SK-N-SH (cell line): ENCODE measurements around the gene PIP4K2C. TPM values are rescaled to one million over a fixed set of nuclear protein-coding genes. Genes with fewer than 3 reads are reported as not detected.

ENCODE experiments used
- CTCF ChIA-PET: fragments of 300-600, 350-600 bp; formaldehyde crosslinking; extraction: SDS; loops from one replicate; lab custom pipeline; 2021; lab: Yijun Ruan, JAX
- POLR2A ChIA-PET: fragments of 350-600 bp; sonication (Branson Sonifier 250); formaldehyde crosslinking; extraction: SDS; loops from one replicate; lab custom pipeline; 2020; ENCODE audit warnings: antibody characterized with exemption, inconsistent platforms; lab: Yijun Ruan, JAX
- DNase-seq: peaks from one replicate; pipeline ENCODE4 v3.0.0; 2012
- H2AFZ ChIP-seq: fragments of 200-600 bp; sonication (generic); 2 replicates; pipeline ENCODE4 v1.8.1; 2016; ENCODE audit warnings: antibody characterized with exemption, mild to moderate bottlenecking, low read depth
- H3F3A ChIP-seq: fragments of 200-600 bp; sonication (generic); replicated peaks from 2 replicates; pipeline ENCODE3; 2016; ENCODE audit warnings: antibody characterized with exemption, mild to moderate bottlenecking; ENCODE audit not compliant: insufficient read depth
- H3K27ac ChIP-seq, 2 experiments: fragments of 200-500 bp in 1 of 2; fragments of 200-600 bp in 1 of 2; sonication (Bioruptor generic) in 1 of 2; sonication (generic), shearing (Covaris generic) in 1 of 2; 2 replicates each; pipeline versions ENCODE4 v1.5.1 to v1.6.1; 2014 to 2016; ENCODE audit warnings: low read depth in 2 of 2, inconsistent platforms in 1 of 2, low read length in 1 of 2, mild to moderate bottlenecking in 1 of 2, mixed read lengths in 1 of 2
- H3K27me3 ChIP-seq: fragments of 200-600 bp; sonication (generic), shearing (Covaris generic); 2 replicates; pipeline ENCODE4 v1.6.1; 2016; ENCODE audit warnings: mixed run types; ENCODE audit not compliant: insufficient read depth
- H3K36me3 ChIP-seq, 2 experiments: fragments of 200-500 bp in 1 of 2; fragments of 200-600 bp in 1 of 2; sonication (Bioruptor generic) in 1 of 2; sonication (generic) in 1 of 2; replicated peaks in 1 of 2; 2 replicates each; pipeline versions ENCODE3 to v1.5.1; 2014 to 2016; ENCODE audit warnings: low read length in 1 of 2, mild to moderate bottlenecking in 1 of 2; ENCODE audit not compliant: insufficient read depth in 2 of 2, control insufficient read depth in 1 of 2
- H3K4me1 ChIP-seq, 2 experiments: fragments of 200-500 bp in 1 of 2; fragments of 200-600 bp in 1 of 2; sonication (Bioruptor generic) in 1 of 2; sonication (generic), shearing (Covaris generic) in 1 of 2; 2 replicates each; pipeline versions ENCODE4 v1.5.1 to v1.6.1; 2014 to 2016; ENCODE audit warnings: low read depth in 1 of 2, low read length in 1 of 2, mixed run types in 1 of 2; ENCODE audit not compliant: insufficient read depth in 2 of 2, control insufficient read depth in 1 of 2
- H3K4me2 ChIP-seq: fragments of 200-600 bp; sonication (generic), shearing (Covaris generic); 2 replicates; pipeline ENCODE4 v1.6.1; 2017; ENCODE audit warnings: mixed run types
- H3K4me3 ChIP-seq, 2 experiments: fragments of 200-500 bp in 1 of 2; fragments of 200-600 bp in 1 of 2; sonication (Bioruptor generic) in 1 of 2; sonication (generic), shearing (Covaris generic) in 1 of 2; 2 replicates each; pipeline versions ENCODE4 v1.5.1 to v1.8.1; 2014 to 2016; ENCODE audit warnings: low read depth in 2 of 2, inconsistent platforms in 1 of 2, low read length in 1 of 2, mild to moderate bottlenecking in 1 of 2, mixed read lengths in 1 of 2, moderate library complexity in 1 of 2
- H3K79me2 ChIP-seq: fragments of 200-600 bp; sonication (generic); 2 replicates; pipeline ENCODE4 v1.8.1; 2017; ENCODE audit warnings: mild to moderate bottlenecking; ENCODE audit not compliant: insufficient read depth
- H3K9ac ChIP-seq: fragments of 200-600 bp; sonication (generic); 2 replicates; pipeline ENCODE4 v1.6.1; 2017; ENCODE audit warnings: mixed run types
- H3K9me2 ChIP-seq: fragments of 200-600 bp; sonication (generic); 2 replicates; pipeline ENCODE4 v1.6.1; 2017; ENCODE audit warnings: mixed run types
- H3K9me3 ChIP-seq: fragments of 200-600 bp; sonication (generic); 2 replicates; pipeline ENCODE4 v1.6.1; 2017; ENCODE audit warnings: mixed run types, mild to moderate bottlenecking, moderate library complexity
- H4K20me1 ChIP-seq: fragments of 200-600 bp; sonication (generic); 2 replicates; pipeline ENCODE4 v1.6.1; 2017; ENCODE audit warnings: mild to moderate bottlenecking, mixed run types; ENCODE audit not compliant: insufficient read depth
- EP300 ChIP-seq, 2 experiments: IDR thresholded peaks; 2 replicates each; pipeline versions ENCODE4 v1.4.0 to v1.6.1; 2012; ENCODE audit warnings: borderline replicate concordance in 1 of 2, low read depth in 1 of 2, low read length in 1 of 2
- EZH2phosphoT487 ChIP-seq: fragments of 200-600 bp; sonication (generic); IDR thresholded peaks from 2 replicates; pipeline ENCODE4 v1.6.1; 2017; ENCODE audit warnings: low read depth, mixed run types, mild to moderate bottlenecking, antibody characterized with exemption, moderate library complexity, borderline replicate concordance
- GABPA ChIP-seq: IDR thresholded peaks from 2 replicates; pipeline ENCODE4 v1.4.0; 2012; ENCODE audit warnings: low read depth, mild to moderate bottlenecking
- GATA2 ChIP-seq: sonication (generic); formaldehyde crosslinking; IDR thresholded peaks from 2 replicates; pipeline ENCODE4 v1.5.0; 2020; ENCODE audit warnings: mild to moderate bottlenecking, missing genetic modification reagents
- MXI1 ChIP-seq: IDR thresholded peaks from 2 replicates; pipeline ENCODE4 v1.6.1; 2012; ENCODE audit warnings: mild to moderate bottlenecking, low read depth, low read length, improper control_type of control experiment
- NRF1 ChIP-seq: IDR thresholded peaks from 2 replicates; pipeline ENCODE4 v1.6.1; 2012; ENCODE audit warnings: low read depth, mild to moderate bottlenecking, low read length
- POLR2AphosphoS5 ChIP-seq: IDR thresholded peaks from 2 replicates; pipeline ENCODE4 v1.6.1; 2012; ENCODE audit warnings: low read depth, low read length
- RCOR1 ChIP-seq: fragments of 150-350 bp; IDR thresholded peaks from 2 replicates; pipeline ENCODE4 v1.6.1; 2017; ENCODE audit warnings: antibody characterized with exemption, low read length
- RFX5 ChIP-seq: IDR thresholded peaks from 2 replicates; pipeline ENCODE4 v1.6.1; 2012; ENCODE audit warnings: mild to moderate bottlenecking, improper control_type of control experiment, low read length
- SIN3A ChIP-seq: IDR thresholded peaks from 2 replicates; pipeline ENCODE4 v1.6.1; 2012; ENCODE audit warnings: low read depth, mild to moderate bottlenecking, low read length, moderate library complexity, borderline replicate concordance
- TCF12 ChIP-seq: IDR thresholded peaks from 2 replicates; pipeline ENCODE4 v1.4.0; 2012
- TEAD4 ChIP-seq: IDR thresholded peaks from 2 replicates; pipeline ENCODE4 v1.4.0; 2012; ENCODE audit warnings: mild to moderate bottlenecking, borderline replicate concordance; ENCODE audit not compliant: insufficient read depth
- YY1 ChIP-seq: IDR thresholded peaks from 2 replicates; pipeline ENCODE4 v1.4.0; 2012; ENCODE audit warnings: low read depth, mild to moderate bottlenecking
- WGBS: methylation state at CpG from one replicate; pipeline ENCODE4 v1.1.6; 2017; ENCODE audit warnings: low lambda C conversion rate; 5-methylcytosine and 5-hydroxymethylcytosine counted together
- polyA plus RNA-seq, 3 experiments: library from polyadenylated mRNA; depleted of rRNA; stranded (reverse); fragments of >200 nt; gene quantifications; 2 replicates each; pipeline ENCODE4 v1.2.3, GENCODE V29; 2012
- TF ChIP-seq, protein P1 (sequence below): IDR thresholded peaks from 2 replicates; pipeline ENCODE4 v1.6.1; 2012; ENCODE audit warnings: mild to moderate bottlenecking, low read depth, low read length, moderate library complexity
- TF ChIP-seq, protein P2 (sequence below): fragments of 150-350 bp; IDR thresholded peaks from 2 replicates; pipeline ENCODE4 v1.6.1; 2017; ENCODE audit warnings: antibody characterized with exemption, low read length, low read depth, borderline replicate concordance
- TF ChIP-seq, protein P3 (sequence below): IDR thresholded peaks from 2 replicates; pipeline ENCODE4 v1.4.0; 2012; ENCODE audit warnings: low read depth, borderline replicate concordance
- TF ChIP-seq, protein P4 (sequence below): IDR thresholded peaks from 2 replicates; pipeline ENCODE4; 2012
- TF ChIP-seq, protein P5 (sequence below): IDR thresholded peaks from 2 replicates; pipeline ENCODE4 v1.4.0; 2012; ENCODE audit warnings: low read depth, borderline replicate concordance

Gene PIP4K2C
- polyA plus RNA-seq, 1 of the 3 experiments (the other 2 are of a cell fraction): 34.2 TPM

DNA sequence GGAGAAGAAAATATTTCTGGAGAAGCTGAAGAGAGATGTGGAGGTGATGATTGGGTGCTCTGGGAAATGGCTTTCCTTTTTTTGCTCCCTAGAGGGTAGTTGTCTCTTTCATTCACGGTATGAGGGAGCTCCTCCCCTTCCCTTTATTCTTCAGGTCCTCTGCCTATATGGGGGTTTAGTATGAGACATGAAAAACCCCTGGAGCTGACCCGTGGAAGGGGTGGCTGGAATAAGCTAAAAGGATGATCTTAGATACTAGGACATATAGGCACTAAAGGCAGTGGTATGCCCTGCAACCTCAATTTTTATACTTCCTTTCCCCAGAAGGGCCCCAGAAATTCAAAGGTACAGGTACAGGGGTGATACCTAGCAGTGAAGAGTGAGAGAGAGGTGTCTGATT lies 9.4 kb downstream of the PIP4K2C start:
- H2AFZ ChIP-seq: no peak overlapping the region
- DNase-seq: no peak
- H3K4me3 ChIP-seq: no peak overlapping the region
- TF ChIP-seq GATA2 (CRISPR knock-in tag) (no peak), TEAD4 (no peak), RFX5 (no peak), EP300 (IDR thresholded peaks at IDR 0.05; ENCODE audit: borderline replicate concordance in 1 of 2, low read depth in 1 of 2, low read length in 1 of 2) (no peak), MXI1 (no peak)
- TF ChIP-seq, protein P1, sequence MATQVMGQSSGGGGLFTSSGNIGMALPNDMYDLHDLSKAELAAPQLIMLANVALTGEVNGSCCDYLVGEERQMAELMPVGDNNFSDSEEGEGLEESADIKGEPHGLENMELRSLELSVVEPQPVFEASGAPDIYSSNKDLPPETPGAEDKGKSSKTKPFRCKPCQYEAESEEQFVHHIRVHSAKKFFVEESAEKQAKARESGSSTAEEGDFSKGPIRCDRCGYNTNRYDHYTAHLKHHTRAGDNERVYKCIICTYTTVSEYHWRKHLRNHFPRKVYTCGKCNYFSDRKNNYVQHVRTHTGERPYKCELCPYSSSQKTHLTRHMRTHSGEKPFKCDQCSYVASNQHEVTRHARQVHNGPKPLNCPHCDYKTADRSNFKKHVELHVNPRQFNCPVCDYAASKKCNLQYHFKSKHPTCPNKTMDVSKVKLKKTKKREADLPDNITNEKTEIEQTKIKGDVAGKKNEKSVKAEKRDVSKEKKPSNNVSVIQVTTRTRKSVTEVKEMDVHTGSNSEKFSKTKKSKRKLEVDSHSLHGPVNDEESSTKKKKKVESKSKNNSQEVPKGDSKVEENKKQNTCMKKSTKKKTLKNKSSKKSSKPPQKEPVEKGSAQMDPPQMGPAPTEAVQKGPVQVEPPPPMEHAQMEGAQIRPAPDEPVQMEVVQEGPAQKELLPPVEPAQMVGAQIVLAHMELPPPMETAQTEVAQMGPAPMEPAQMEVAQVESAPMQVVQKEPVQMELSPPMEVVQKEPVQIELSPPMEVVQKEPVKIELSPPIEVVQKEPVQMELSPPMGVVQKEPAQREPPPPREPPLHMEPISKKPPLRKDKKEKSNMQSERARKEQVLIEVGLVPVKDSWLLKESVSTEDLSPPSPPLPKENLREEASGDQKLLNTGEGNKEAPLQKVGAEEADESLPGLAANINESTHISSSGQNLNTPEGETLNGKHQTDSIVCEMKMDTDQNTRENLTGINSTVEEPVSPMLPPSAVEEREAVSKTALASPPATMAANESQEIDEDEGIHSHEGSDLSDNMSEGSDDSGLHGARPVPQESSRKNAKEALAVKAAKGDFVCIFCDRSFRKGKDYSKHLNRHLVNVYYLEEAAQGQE: no peak
- H3K9me3 ChIP-seq: no peaks in the 10 kb centered on the region
- WGBS: 83% methylated on average over 2 of the region's 2 CpGs
- H3K4me2 ChIP-seq: no peak overlapping the region
- H3K79me2 ChIP-seq: peaks cover 6% of the 10 kb centered on the region; the same call in 1 of the 2 replicates
- no peak overlapping the region for H3K27ac ChIP-seq
- H3K36me3 ChIP-seq: peaks cover 26 to 53% of the 10 kb centered on the region in 2 experiments
- ChIA-PET CTCF (interaction anchor here (0.7 to 2.3 kb wide), 7 partner anchors 10 to 183 kb away, joined by 3 to 14 read pairs (median 4); partner anchors contain the start of genes B4GALNT1, PIP4K2C and TSFM), POLR2A (interaction anchor here (1.6 kb wide), 1 partner anchor 9 kb away, joined by 6 read pairs; the partner anchor contains the start of gene PIP4K2C)
- no peaks in the 10 kb centered on the region for H3K27me3 ChIP-seq
- no peaks in the 10 kb centered on the region for H3F3A ChIP-seq
- no peaks in the 10 kb centered on the region for H4K20me1 ChIP-seq
- no peaks in the 10 kb centered on the region for H3K9me2 ChIP-seq
- peaks cover 9 to 10% of the 10 kb centered on the region in 2 experiments; a peak in 3 of 4 replicates for H3K4me1 ChIP-seq
- H3K9ac ChIP-seq: no peak overlapping the region

DNA sequence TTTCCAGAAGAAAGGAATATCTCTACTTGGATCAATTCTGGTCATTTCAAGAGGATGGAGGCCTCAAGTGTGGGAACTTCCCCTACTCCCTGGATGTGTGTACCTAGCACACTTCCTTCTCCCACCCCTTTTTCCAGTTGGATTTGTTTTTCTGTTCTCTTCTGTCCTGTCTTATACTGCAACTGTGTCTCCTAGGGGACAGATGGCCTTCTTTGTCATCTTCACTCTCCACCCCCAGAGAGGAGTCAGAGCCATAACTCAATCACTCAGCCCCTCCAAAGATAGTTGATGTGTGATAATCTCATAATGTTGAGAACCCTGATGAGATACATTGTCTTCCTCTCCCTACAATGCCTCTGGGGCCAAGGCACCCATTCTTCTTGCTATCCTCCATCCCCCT lies 11.6 kb downstream of the PIP4K2C start:
- H3K36me3 ChIP-seq: peaks cover 19 to 49% of the 10 kb centered on the region in 2 experiments
- H3K79me2 ChIP-seq: peaks cover 6% of the 10 kb centered on the region; the same call in 1 of the 2 replicates
- no peak overlapping the region for H2AFZ ChIP-seq
- no peaks in the 10 kb centered on the region for H3K9me2 ChIP-seq
- POLR2A ChIA-PET: no interaction called here
- no peaks in the 10 kb centered on the region for H4K20me1 ChIP-seq
- H3K4me3 ChIP-seq: no peak overlapping the region
- no peak overlapping the region for H3K4me2 ChIP-seq
- no peaks in the 10 kb centered on the region for H3K27me3 ChIP-seq
- no peaks in the 10 kb centered on the region for H3K9me3 ChIP-seq
- H3F3A ChIP-seq: peaks cover 2% of the 10 kb centered on the region
- no peak overlapping the region for H3K27ac ChIP-seq
- CTCF ChIA-PET: interaction anchor here (1.8 to 7.6 kb wide), 4 partner anchors 9 to 19 kb away, joined by 6 to 65 read pairs (median 10); partner anchors contain the start of gene PIP4K2C
- DNase-seq: no peak
- H3K9ac ChIP-seq: no peak overlapping the region
- peaks cover 9 to 17% of the 10 kb centered on the region in 2 experiments; a peak in 3 of 4 replicates for H3K4me1 ChIP-seq
- TF ChIP-seq, protein P2, sequence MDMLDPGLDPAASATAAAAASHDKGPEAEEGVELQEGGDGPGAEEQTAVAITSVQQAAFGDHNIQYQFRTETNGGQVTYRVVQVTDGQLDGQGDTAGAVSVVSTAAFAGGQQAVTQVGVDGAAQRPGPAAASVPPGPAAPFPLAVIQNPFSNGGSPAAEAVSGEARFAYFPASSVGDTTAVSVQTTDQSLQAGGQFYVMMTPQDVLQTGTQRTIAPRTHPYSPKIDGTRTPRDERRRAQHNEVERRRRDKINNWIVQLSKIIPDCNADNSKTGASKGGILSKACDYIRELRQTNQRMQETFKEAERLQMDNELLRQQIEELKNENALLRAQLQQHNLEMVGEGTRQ: no peak
- no peak for TF ChIP-seq SIN3A
- TF ChIP-seq TCF12: no peak
- no peak for TF ChIP-seq NRF1
- TF ChIP-seq, protein P3, sequence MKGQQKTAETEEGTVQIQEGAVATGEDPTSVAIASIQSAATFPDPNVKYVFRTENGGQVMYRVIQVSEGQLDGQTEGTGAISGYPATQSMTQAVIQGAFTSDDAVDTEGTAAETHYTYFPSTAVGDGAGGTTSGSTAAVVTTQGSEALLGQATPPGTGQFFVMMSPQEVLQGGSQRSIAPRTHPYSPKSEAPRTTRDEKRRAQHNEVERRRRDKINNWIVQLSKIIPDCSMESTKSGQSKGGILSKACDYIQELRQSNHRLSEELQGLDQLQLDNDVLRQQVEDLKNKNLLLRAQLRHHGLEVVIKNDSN: no peak
- no peak for TF ChIP-seq GABPA
- TF ChIP-seq, protein P4, sequence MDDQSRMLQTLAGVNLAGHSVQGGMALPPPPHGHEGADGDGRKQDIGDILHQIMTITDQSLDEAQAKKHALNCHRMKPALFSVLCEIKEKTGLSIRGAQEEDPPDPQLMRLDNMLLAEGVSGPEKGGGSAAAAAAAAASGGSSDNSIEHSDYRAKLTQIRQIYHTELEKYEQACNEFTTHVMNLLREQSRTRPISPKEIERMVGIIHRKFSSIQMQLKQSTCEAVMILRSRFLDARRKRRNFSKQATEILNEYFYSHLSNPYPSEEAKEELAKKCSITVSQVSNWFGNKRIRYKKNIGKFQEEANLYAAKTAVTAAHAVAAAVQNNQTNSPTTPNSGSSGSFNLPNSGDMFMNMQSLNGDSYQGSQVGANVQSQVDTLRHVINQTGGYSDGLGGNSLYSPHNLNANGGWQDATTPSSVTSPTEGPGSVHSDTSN: no peak
- TF ChIP-seq RCOR1: no peak
- no peak for TF ChIP-seq POLR2AphosphoS5
- TF ChIP-seq, protein P5, sequence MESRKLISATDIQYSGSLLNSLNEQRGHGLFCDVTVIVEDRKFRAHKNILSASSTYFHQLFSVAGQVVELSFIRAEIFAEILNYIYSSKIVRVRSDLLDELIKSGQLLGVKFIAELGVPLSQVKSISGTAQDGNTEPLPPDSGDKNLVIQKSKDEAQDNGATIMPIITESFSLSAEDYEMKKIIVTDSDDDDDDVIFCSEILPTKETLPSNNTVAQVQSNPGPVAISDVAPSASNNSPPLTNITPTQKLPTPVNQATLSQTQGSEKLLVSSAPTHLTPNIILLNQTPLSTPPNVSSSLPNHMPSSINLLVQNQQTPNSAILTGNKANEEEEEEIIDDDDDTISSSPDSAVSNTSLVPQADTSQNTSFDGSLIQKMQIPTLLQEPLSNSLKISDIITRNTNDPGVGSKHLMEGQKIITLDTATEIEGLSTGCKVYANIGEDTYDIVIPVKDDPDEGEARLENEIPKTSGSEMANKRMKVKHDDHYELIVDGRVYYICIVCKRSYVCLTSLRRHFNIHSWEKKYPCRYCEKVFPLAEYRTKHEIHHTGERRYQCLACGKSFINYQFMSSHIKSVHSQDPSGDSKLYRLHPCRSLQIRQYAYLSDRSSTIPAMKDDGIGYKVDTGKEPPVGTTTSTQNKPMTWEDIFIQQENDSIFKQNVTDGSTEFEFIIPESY: no peak
- TF ChIP-seq EP300 (IDR thresholded peaks at IDR 0.05; ENCODE audit: borderline replicate concordance in 1 of 2, low read depth in 1 of 2, low read length in 1 of 2): no peak
- no peak for TF ChIP-seq EZH2phosphoT487
- no peak for TF ChIP-seq YY1
- TF ChIP-seq RFX5: no peak
- no peak for TF ChIP-seq GATA2 (CRISPR knock-in tag)
